Measurements from ENCODE around the gene FBRSL1.
A peak's percentile ranks its signal among the peaks of the same experiment; 100 is the strongest.

FBRSL1 gene

DNA sequence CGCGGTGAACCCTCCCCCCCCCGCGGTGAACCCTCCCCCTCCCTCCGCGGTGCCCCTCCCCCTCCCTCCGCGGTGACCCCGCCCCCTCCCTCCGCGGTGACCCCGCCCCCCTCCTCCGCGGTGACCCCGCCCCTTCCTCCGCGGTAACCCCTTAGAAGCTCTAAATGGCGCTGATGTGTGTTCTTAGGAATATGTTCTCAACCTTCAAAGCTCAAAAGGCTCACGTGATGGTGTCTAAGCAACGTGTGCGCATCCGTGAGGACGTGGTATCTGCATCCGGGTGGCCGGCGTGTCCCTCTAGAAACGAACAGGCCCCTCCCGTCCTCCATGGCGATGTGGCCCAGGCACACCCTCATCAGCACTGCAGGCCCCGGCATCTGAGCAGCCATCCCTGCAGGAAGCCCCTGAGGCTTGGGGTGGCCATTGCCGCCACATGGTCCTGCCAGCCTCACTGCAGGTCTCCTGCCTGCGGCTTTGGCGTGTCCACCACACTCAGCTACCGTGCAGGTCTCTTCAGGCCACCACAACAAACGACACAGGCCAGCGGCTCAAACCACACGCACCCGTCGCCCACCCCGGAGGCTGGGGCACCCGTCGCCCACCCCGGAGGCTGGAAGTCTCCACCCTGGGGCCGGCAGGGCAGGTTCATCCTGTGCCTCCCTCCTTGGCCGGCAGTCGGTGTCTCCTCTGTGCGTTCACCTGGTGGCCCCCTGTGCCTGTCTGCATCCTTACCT lies 14.5 kb upstream of the FBRSL1 start:
- TF ChIP-seq ZNF565 (CRISPR knock-in tag; conservative IDR thresholded peaks at IDR 0.05; ENCODE audit: low read depth), result peak; percentile 91
- no peak for TF ChIP-seq ZNF8 (CRISPR knock-in tag; IDR thresholded peaks at IDR 0.05)
- ATAC-seq, result peak; percentile 19; the same call in 2 of the 3 replicates

- TF ChIP-seq SNAI2 (CRISPR knock-in tag; IDR thresholded peaks at IDR 0.05) (no peak), ZC3H10 (CRISPR knock-in tag; IDR thresholded peaks at IDR 0.05) (no peak), TOX (CRISPR knock-in tag; IDR thresholded peaks at IDR 0.05; ENCODE audit: borderline replicate concordance) (no peak), GLIS3 (CRISPR knock-in tag; IDR thresholded peaks at IDR 0.05) (no peak), OSR1 (CRISPR knock-in tag; IDR thresholded peaks at IDR 0.05) (no peak), ARNTL (CRISPR knock-in tag; IDR thresholded peaks at IDR 0.05; ENCODE audit: borderline replicate concordance, low read depth) (no peak), RARB (CRISPR knock-in tag; IDR thresholded peaks at IDR 0.05) (no peak), CREB5 (CRISPR knock-in tag; IDR thresholded peaks at IDR 0.05; ENCODE audit: low read depth) (no peak)
- TF ChIP-seq, protein P1, sequence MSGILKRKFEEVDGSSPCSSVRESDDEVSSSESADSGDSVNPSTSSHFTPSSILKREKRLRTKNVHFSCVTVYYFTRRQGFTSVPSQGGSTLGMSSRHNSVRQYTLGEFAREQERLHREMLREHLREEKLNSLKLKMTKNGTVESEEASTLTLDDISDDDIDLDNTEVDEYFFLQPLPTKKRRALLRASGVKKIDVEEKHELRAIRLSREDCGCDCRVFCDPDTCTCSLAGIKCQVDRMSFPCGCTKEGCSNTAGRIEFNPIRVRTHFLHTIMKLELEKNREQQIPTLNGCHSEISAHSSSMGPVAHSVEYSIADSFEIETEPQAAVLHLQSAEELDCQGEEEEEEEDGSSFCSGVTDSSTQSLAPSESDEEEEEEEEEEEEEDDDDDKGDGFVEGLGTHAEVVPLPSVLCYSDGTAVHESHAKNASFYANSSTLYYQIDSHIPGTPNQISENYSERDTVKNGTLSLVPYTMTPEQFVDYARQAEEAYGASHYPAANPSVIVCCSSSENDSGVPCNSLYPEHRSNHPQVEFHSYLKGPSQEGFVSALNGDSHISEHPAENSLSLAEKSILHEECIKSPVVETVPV (CRISPR knock-in tag; IDR thresholded peaks at IDR 0.05), result no peak
- TF ChIP-seq, protein P2, sequence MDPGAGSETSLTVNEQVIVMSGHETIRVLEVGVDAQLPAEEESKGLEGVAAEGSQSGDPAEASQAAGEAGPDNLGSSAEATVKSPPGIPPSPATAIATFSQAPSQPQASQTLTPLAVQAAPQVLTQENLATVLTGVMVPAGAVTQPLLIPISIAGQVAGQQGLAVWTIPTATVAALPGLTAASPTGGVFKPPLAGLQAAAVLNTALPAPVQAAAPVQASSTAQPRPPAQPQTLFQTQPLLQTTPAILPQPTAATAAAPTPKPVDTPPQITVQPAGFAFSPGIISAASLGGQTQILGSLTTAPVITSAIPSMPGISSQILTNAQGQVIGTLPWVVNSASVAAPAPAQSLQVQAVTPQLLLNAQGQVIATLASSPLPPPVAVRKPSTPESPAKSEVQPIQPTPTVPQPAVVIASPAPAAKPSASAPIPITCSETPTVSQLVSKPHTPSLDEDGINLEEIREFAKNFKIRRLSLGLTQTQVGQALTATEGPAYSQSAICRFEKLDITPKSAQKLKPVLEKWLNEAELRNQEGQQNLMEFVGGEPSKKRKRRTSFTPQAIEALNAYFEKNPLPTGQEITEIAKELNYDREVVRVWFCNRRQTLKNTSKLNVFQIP (CRISPR knock-in tag; IDR thresholded peaks at IDR 0.05; ENCODE audit: borderline replicate concordance, low read depth), result no peak
- no peak for ATAC-seq
Measured at GRCh38 chr12:132476038-132476414, 13.9 kb upstream of the FBRSL1 start.

- no peak for ATAC-seq
- no peak for TF ChIP-seq ZNF565 (CRISPR knock-in tag; conservative IDR thresholded peaks at IDR 0.05; ENCODE audit: low read depth)
- TF ChIP-seq, protein P3, sequence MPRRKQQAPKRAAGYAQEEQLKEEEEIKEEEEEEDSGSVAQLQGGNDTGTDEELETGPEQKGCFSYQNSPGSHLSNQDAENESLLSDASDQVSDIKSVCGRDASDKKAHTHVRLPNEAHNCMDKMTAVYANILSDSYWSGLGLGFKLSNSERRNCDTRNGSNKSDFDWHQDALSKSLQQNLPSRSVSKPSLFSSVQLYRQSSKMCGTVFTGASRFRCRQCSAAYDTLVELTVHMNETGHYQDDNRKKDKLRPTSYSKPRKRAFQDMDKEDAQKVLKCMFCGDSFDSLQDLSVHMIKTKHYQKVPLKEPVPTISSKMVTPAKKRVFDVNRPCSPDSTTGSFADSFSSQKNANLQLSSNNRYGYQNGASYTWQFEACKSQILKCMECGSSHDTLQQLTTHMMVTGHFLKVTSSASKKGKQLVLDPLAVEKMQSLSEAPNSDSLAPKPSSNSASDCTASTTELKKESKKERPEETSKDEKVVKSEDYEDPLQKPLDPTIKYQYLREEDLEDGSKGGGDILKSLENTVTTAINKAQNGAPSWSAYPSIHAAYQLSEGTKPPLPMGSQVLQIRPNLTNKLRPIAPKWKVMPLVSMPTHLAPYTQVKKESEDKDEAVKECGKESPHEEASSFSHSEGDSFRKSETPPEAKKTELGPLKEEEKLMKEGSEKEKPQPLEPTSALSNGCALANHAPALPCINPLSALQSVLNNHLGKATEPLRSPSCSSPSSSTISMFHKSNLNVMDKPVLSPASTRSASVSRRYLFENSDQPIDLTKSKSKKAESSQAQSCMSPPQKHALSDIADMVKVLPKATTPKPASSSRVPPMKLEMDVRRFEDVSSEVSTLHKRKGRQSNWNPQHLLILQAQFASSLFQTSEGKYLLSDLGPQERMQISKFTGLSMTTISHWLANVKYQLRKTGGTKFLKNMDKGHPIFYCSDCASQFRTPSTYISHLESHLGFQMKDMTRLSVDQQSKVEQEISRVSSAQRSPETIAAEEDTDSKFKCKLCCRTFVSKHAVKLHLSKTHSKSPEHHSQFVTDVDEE (CRISPR knock-in tag; IDR thresholded peaks at IDR 0.05), result no peak
- TF ChIP-seq ZNF70 (CRISPR knock-in tag; IDR thresholded peaks at IDR 0.05), result no peak
- no peak for TF ChIP-seq ZC3H10 (CRISPR knock-in tag; IDR thresholded peaks at IDR 0.05)
- TF ChIP-seq ZFP30 (CRISPR knock-in tag; IDR thresholded peaks at IDR 0.05), result no peak
- no peak for TF ChIP-seq RARB (CRISPR knock-in tag; IDR thresholded peaks at IDR 0.05)
- no peak for TF ChIP-seq ISL1 (CRISPR knock-in tag; IDR thresholded peaks at IDR 0.05)
- no peak for TF ChIP-seq PPARA (CRISPR knock-in tag; IDR thresholded peaks at IDR 0.05; ENCODE audit: borderline replicate concordance)
- TF ChIP-seq, protein P1 (CRISPR knock-in tag; IDR thresholded peaks at IDR 0.05), result no peak
- no peak for TF ChIP-seq TOX (CRISPR knock-in tag; IDR thresholded peaks at IDR 0.05; ENCODE audit: borderline replicate concordance)
- no peak for TF ChIP-seq SNAI2 (CRISPR knock-in tag; IDR thresholded peaks at IDR 0.05)
Measured at GRCh38 chr12:132476421-132476820, 13.5 kb upstream of the FBRSL1 start.

- no peak for ATAC-seq
- TF ChIP-seq BACH2 (CRISPR knock-in tag; IDR thresholded peaks at IDR 0.05; ENCODE audit: borderline replicate concordance), result no peak
- no peak for TF ChIP-seq RARB (CRISPR knock-in tag; IDR thresholded peaks at IDR 0.05)
- no peak for TF ChIP-seq ZFP3 (CRISPR knock-in tag; IDR thresholded peaks at IDR 0.05)
- TF ChIP-seq ARNTL (CRISPR knock-in tag; IDR thresholded peaks at IDR 0.05; ENCODE audit: borderline replicate concordance, low read depth), result no peak
- no peak for TF ChIP-seq ISL1 (CRISPR knock-in tag; IDR thresholded peaks at IDR 0.05)
Measured at GRCh38 chr12:132477017-132477702, 12.8 kb upstream of the FBRSL1 start.
